CD14-positive monocyte (primary cell): ENCODE data around the gene SH3BGR. TPM values are rescaled to one million over a fixed set of nuclear protein-coding genes. Genes with fewer than 3 reads are reported as not detected.

ENCODE experiments used
- DNase-seq, 3 donors: peaks; one replicate each; pipeline ENCODE4 v3.0.0-alpha.2; 2011 to 2022
- H2AFZ ChIP-seq: 2 replicates; pipeline ENCODE4 v1.6.0; 2012; ENCODE audit warnings: mild to moderate bottlenecking, low read depth, low read length, inconsistent platforms; ENCODE audit not compliant: insufficient read depth, poor library complexity, severe bottlenecking
- H3K27ac ChIP-seq, 2 donors: 1 replicate in 1 of 2; 2 replicates in 1 of 2; pipeline ENCODE4 v1.5.1; 2012 to 2013; ENCODE audit warnings: low read length in 2 of 2, control low read depth in 1 of 2, inconsistent platforms in 1 of 2, low read depth in 1 of 2, mild to moderate bottlenecking in 1 of 2
- H3K27me3 ChIP-seq, 2 donors: one replicate each; pipeline versions ENCODE4 v1.6.0 to v1.6.1; 2011 to 2013; ENCODE audit warnings: low read length in 2 of 2; ENCODE audit not compliant: control insufficient read depth in 2 of 2, insufficient read depth in 2 of 2
- H3K36me3 ChIP-seq, 2 donors: replicated peaks in 1 of 2; 1 replicate in 1 of 2; 2 replicates in 1 of 2; pipeline versions ENCODE4 v1.5.1 to v1.6.1; 2012 to 2013; ENCODE audit warnings: low read length in 2 of 2, control low read depth in 1 of 2, inconsistent platforms in 1 of 2, mild to moderate bottlenecking in 1 of 2; ENCODE audit not compliant: insufficient read depth in 2 of 2, control insufficient read depth in 1 of 2
- H3K4me1 ChIP-seq, 2 donors: 1 replicate in 1 of 2; 2 replicates in 1 of 2; pipeline versions ENCODE4 v1.5.1 to v1.6.1; 2012 to 2013; ENCODE audit warnings: low read length in 2 of 2, control low read depth in 1 of 2, inconsistent platforms in 1 of 2, mild to moderate bottlenecking in 1 of 2, moderate library complexity in 1 of 2; ENCODE audit not compliant: insufficient read depth in 2 of 2, control insufficient read depth in 1 of 2
- H3K4me2 ChIP-seq: replicated peaks from 2 replicates; pipeline ENCODE3; 2012; ENCODE audit warnings: low read length, moderate library complexity, mild to moderate bottlenecking; ENCODE audit not compliant: poor library complexity, severe bottlenecking; ENCODE audit errors: extremely low read depth
- H3K4me3 ChIP-seq, 3 experiments: fragments of 200-600 bp in 1 of 3; sonication (generic) in 1 of 3; replicated peaks in 1 of 3; 1 replicate in 2 of 3; 2 replicates in 1 of 3; pipeline ENCODE4 v1.5.1; 2011 to 2013; ENCODE audit warnings: low read length in 3 of 3, mild to moderate bottlenecking in 3 of 3, control low read depth in 2 of 3, low read depth in 2 of 3, inconsistent platforms in 1 of 3, moderate library complexity in 1 of 3
- H3K79me2 ChIP-seq: 2 replicates; pipeline ENCODE4 v1.6.0; 2012; ENCODE audit warnings: mild to moderate bottlenecking, control low read depth, inconsistent platforms, low read length, moderate library complexity; ENCODE audit not compliant: insufficient read depth
- H3K9ac ChIP-seq: 2 replicates; pipeline ENCODE4 v1.6.0; 2017; ENCODE audit warnings: low read length, mild to moderate bottlenecking; ENCODE audit not compliant: insufficient read depth, poor library complexity, severe bottlenecking
- H3K9me3 ChIP-seq, 2 donors: replicated peaks in 1 of 2; 1 replicate in 1 of 2; 2 replicates in 1 of 2; pipeline versions ENCODE4 v1.5.1 to v1.6.1; 2012 to 2013; ENCODE audit warnings: low read length in 2 of 2, control low read depth in 1 of 2; ENCODE audit not compliant: control insufficient read depth in 1 of 2, insufficient read depth in 1 of 2
- H4K20me1 ChIP-seq: 2 replicates; pipeline ENCODE4 v1.6.0; 2012; ENCODE audit warnings: mild to moderate bottlenecking, low read length, control low read depth, moderate library complexity; ENCODE audit not compliant: insufficient read depth
- H3K27ac Mint-ChIP-seq, 7 donors: one replicate each; pipeline ENCODE4 v1.8.0; 2020; ENCODE audit warnings: mild to moderate bottlenecking in 7 of 7, mixed read lengths in 7 of 7, moderate library complexity in 6 of 7, inconsistent platforms in 2 of 7
- H3K27me3 Mint-ChIP-seq, 3 donors: one replicate each; pipeline ENCODE4 v1.8.0; 2021 to 2022; ENCODE audit warnings: low read depth in 3 of 3, mild to moderate bottlenecking in 3 of 3, mixed read lengths in 3 of 3, moderate library complexity in 3 of 3, inconsistent platforms in 1 of 3
- H3K36me3 Mint-ChIP-seq, 2 donors: one replicate each; pipeline ENCODE4 v1.8.0; 2020; ENCODE audit warnings: mixed read lengths in 2 of 2, inconsistent platforms in 1 of 2, mild to moderate bottlenecking in 1 of 2
- H3K4me1 Mint-ChIP-seq: one replicate; pipeline ENCODE4 v1.8.0; 2020; ENCODE audit warnings: mild to moderate bottlenecking, mixed read lengths
- H3K4me3 Mint-ChIP-seq, 2 donors: one replicate each; pipeline ENCODE4 v1.8.0; 2020; ENCODE audit warnings: mild to moderate bottlenecking in 2 of 2, mixed read lengths in 2 of 2, moderate library complexity in 1 of 2
- H3K9me3 Mint-ChIP-seq, 7 donors: one replicate each; pipeline ENCODE4 v1.8.0; 2020 to 2022; ENCODE audit warnings: mixed read lengths in 7 of 7, mild to moderate bottlenecking in 6 of 7, moderate library complexity in 6 of 7, inconsistent platforms in 2 of 7
- CTCF ChIP-seq: fragments of 200-600 bp; IDR thresholded peaks from one replicate; pipeline ENCODE4 v1.8.0; 2022; ENCODE audit warnings: antibody characterized with exemption, mild to moderate bottlenecking
- WGBS: methylation state at CpG from one replicate; pipeline ENCODE4 v1.1.5; 2013; ENCODE audit warnings: missing lambda C conversion rate; ENCODE audit not compliant: insufficient coverage; 5-methylcytosine and 5-hydroxymethylcytosine counted together
- intact Hi-C, 2 donors: fragments of 100-400 bp; cut with micrococcal nuclease; formaldehyde crosslinking; loops; one replicate each; pipeline versions ENCODE4 v1.15.0 to v1.15.1; 2023
- polyA plus RNA-seq, 3 donors: library from polyadenylated mRNA; depleted of rRNA in 1 of 3; unstranded in 2 of 3; stranded (reverse) in 1 of 3; fragments of 300-500 nt in 2 of 3; fragments of >200 nt in 1 of 3; fragmentation: Illumina TruSeq in 2 of 3; gene quantifications; 1 replicate in 2 of 3; 2 replicates in 1 of 3; pipeline ENCODE4 v1.2.3, GENCODE V29; 2012 to 2021

SH3BGR gene
- polyA plus RNA-seq, 3 donors: 0.36 to 0.72 TPM; not detected in 1

- Mint-ChIP-seq H3K27ac (no peak overlapping the region), H3K9me3 (peaks cover 0 to 6% (median 0%) of the 10 kb centered on the region in 7 donors), H3K4me3 (no peak overlapping the region), H3K27me3 (peaks cover 5 to 17% (median 15%) of the 10 kb centered on the region in 3 donors), H3K4me1 (peaks cover 7% of the 10 kb centered on the region), H3K36me3 (no peaks in the 10 kb centered on the region)
- Histone ChIP-seq H3K4me1 (no peaks in the 10 kb centered on the region), H3K27me3 (no peaks in the 10 kb centered on the region), H3K27ac (no peak overlapping the region), H3K9me3 (no peaks in the 10 kb centered on the region), H3K4me3 (no peak overlapping the region), H3K9ac (no peak overlapping the region), H3K36me3 (no peaks in the 10 kb centered on the region), H3K4me2 (no peak overlapping the region), H3K79me2 (no peaks in the 10 kb centered on the region), H4K20me1 (no peaks in the 10 kb centered on the region), H2AFZ (no peak overlapping the region)
- intact Hi-C loops: no loop called here
- no peak for DNase-seq
- TF ChIP-seq CTCF: no peak
Measured at GRCh38 chr21:39523399-39523798, 71.6 kb downstream of the SH3BGR start.

GRCh38 chr21:39523915-39524314 lies 72.1 kb downstream of the SH3BGR start:
- TF ChIP-seq CTCF: no peak

More at GRCh38 chr21:39523915-39524314, 72.1 kb downstream of the SH3BGR start:
- H3K4me1 Mint-ChIP-seq: peaks cover 8% of the 10 kb centered on the region
- Histone ChIP-seq H3K9ac (no peak overlapping the region), H2AFZ (no peak overlapping the region), H3K27me3 (no peaks in the 10 kb centered on the region), H3K9me3 (no peaks in the 10 kb centered on the region), H3K4me1 (no peaks in the 10 kb centered on the region), H3K27ac (no peak overlapping the region), H4K20me1 (no peaks in the 10 kb centered on the region), H3K79me2 (no peaks in the 10 kb centered on the region), H3K36me3 (no peaks in the 10 kb centered on the region), H3K4me3 (no peak overlapping the region), H3K4me2 (no peak overlapping the region)
- no peak overlapping the region for H3K4me3 Mint-ChIP-seq
- intact Hi-C loops: no loop called here
- H3K9me3 Mint-ChIP-seq: peaks cover 0 to 6% (median 0%) of the 10 kb centered on the region in 7 donors
- peaks cover 9 to 20% (median 15%) of the 10 kb centered on the region in 3 donors for H3K27me3 Mint-ChIP-seq
- H3K36me3 Mint-ChIP-seq: no peaks in the 10 kb centered on the region
- no peak for DNase-seq
- no peak overlapping the region for H3K27ac Mint-ChIP-seq
- 100% methylated on average over 1 of the region's 1 CpG for whole genome bisulfite sequencing
